Effector memory CD4-positive, alpha-beta T cell (primary cell): ENCODE data around the gene PDE3A.

Experiments used
- DNase-seq, 3 donors: peaks; one replicate each; pipeline ENCODE4 v3.0.0-alpha.2; 2020
- H3K27ac ChIP-seq: 2 replicates; pipeline ENCODE4 v1.7.0; 2013; ENCODE audit warnings: mild to moderate bottlenecking, low read length, moderate library complexity; ENCODE audit not compliant: insufficient read depth, poor library complexity, severe bottlenecking
- H3K27me3 ChIP-seq: replicated peaks from 2 replicates; pipeline ENCODE4 v1.7.0; 2013; ENCODE audit warnings: mild to moderate bottlenecking, low read length; ENCODE audit not compliant: insufficient read depth, control insufficient read depth, poor library complexity, severe bottlenecking
- H3K36me3 ChIP-seq: 2 replicates; pipeline ENCODE4 v1.7.0; 2013; ENCODE audit warnings: mild to moderate bottlenecking, low read length, moderate library complexity; ENCODE audit not compliant: control insufficient read depth, insufficient read depth
- H3K4me1 ChIP-seq: 2 replicates; pipeline ENCODE4 v1.7.0; 2013; ENCODE audit warnings: low read length, mild to moderate bottlenecking; ENCODE audit not compliant: control insufficient read depth, insufficient read depth, poor library complexity, severe bottlenecking
- H3K4me3 ChIP-seq: 2 replicates; pipeline ENCODE4 v1.7.0; 2013; ENCODE audit warnings: low read length, low read depth, mild to moderate bottlenecking; ENCODE audit not compliant: insufficient read depth, poor library complexity, severe bottlenecking
- H3K9me3 ChIP-seq: 2 replicates; pipeline ENCODE4 v1.7.0; 2013; ENCODE audit warnings: mild to moderate bottlenecking, low read length, moderate library complexity; ENCODE audit not compliant: control insufficient read depth

Gene PDE3A

DNA sequence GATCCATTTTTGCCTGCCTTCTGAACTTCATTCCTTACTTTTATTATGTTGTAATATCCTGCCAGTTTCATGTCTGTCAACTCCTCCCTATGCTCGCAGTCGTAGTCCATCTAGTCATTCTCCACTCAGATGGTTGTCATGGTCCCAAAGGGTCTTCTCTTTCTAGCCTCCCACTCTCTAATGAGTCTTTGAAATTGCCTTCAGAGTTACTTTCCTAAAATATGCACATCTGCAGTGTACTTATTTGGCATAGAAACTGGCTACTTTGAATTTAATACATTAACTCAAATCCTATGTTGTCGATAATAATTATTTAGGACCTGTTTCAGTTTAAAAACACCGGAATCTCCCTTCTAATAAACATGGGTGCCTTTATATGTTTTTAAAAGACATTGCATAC lies 101.0 kb downstream of the PDE3A start:
- H3K4me1 ChIP-seq, result no peaks in the 10 kb centered on the region
- no peaks in the 10 kb centered on the region for H3K9me3 ChIP-seq
- no peaks in the 10 kb centered on the region for H3K27me3 ChIP-seq
- no peaks in the 10 kb centered on the region for H3K36me3 ChIP-seq
- no peak overlapping the region for H3K4me3 ChIP-seq
- H3K27ac ChIP-seq, result no peak overlapping the region
- DNase-seq, result no peak

DNA sequence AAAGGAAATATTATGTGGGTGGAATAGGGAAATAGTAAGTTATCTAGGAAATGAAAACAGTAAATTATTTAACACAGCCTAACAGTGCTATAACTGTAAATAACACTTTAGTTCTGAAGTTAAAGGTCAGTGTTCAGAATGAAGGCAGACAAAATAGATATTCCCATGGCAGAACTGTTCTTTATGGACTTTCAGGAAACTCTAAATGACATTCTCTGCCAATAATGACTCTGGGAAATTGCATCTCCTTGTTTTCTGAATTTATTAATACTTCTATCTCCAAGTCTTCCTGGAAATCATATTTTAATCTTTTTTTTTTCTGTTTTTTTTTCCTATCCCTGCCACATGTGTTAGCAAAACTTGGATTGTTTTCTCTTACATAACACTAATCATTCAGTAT lies 101.4 kb downstream of the PDE3A start:
- no peak for DNase-seq
- H3K27me3 ChIP-seq, result no peaks in the 10 kb centered on the region
- no peaks in the 10 kb centered on the region for H3K4me1 ChIP-seq
- no peaks in the 10 kb centered on the region for H3K36me3 ChIP-seq
- no peak overlapping the region for H3K27ac ChIP-seq
- no peak overlapping the region for H3K4me3 ChIP-seq
- H3K9me3 ChIP-seq, result no peaks in the 10 kb centered on the region

DNA sequence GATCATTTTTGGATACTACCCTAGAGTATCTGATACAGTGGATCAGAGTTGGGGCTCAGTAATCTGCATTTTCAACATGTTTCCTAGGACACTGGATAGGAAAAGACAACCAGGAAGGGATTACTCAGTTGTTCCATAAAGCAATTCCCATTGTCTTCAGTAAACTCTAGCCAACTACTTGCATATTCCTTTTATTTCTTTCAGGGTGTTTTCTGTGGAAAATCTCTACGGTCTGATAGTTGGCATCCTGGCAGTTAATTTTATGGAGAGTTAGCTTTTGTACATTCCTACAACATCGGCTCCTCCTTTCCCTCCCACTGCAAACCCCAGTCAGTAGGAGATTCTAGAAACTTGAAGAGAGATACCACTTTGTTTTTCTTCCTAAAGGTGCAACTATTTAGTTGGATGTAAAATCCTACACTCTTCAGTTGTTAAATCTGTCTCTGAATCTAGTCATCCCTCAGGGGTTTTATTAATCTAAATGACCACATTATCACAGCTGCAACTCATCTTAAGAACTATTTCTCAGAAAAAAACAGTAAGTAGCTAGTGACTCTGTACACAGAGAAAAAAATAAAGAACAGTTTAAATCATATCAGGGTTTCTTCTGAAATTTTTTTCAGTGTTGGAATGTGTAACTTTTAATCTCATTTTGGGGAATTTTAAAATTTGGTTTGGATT lies 103.9 kb downstream of the PDE3A start:
- DNase-seq, result no peak
- no peaks in the 10 kb centered on the region for H3K27me3 ChIP-seq
- H3K4me1 ChIP-seq, result no peaks in the 10 kb centered on the region
- no peaks in the 10 kb centered on the region for H3K36me3 ChIP-seq
- no peak overlapping the region for H3K4me3 ChIP-seq
- no peak overlapping the region for H3K27ac ChIP-seq
- H3K9me3 ChIP-seq, result no peaks in the 10 kb centered on the region

DNA sequence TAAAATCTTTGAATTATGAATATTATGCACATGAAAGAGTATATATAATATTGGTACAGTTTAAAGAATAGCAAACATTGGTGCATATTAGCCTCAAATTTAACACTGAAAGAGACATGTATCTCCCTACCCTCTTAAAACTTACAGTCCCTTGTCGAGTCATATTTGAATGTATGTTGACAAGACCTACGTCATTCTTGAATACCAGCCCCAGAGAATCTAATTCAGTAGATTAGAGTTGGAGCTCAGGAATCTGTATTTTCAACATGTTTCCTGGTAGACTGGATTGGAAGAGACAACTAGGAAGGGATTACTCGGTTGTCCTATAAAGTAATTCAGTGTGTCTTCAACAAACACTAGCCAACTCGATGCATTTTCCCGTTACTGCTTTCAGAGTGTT lies 104.8 kb downstream of the PDE3A start:
- no peak overlapping the region for H3K4me3 ChIP-seq

DNA sequence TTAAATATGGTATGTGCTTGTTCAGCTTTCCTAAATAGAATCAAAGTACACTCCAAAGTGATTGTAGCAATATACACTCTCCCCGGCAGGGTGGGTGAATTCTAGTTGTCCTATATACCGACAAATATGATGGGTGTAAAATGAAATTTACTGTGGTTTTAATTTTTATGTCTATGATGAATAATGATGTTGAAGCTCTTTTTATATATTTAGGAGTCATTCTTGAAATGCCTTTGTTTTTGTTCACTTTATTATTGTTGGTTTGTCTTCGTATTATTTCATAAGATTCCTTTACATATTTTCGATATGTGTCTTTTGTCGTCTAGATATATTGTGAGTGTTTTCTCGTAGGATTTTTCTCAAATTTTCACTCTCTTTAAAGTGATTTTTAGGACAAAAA lies 105.7 kb downstream of the PDE3A start:
- H3K4me3 ChIP-seq, result no peak overlapping the region
- no peaks in the 10 kb centered on the region for H3K9me3 ChIP-seq
- DNase-seq, result no peak
- no peaks in the 10 kb centered on the region for H3K4me1 ChIP-seq
- H3K27ac ChIP-seq, result no peak overlapping the region
- H3K36me3 ChIP-seq, result no peaks in the 10 kb centered on the region
- no peaks in the 10 kb centered on the region for H3K27me3 ChIP-seq

More for the DNA sequence above, 104.8 kb downstream of the PDE3A start:
- no peaks in the 10 kb centered on the region for H3K4me1 ChIP-seq
- H3K36me3 ChIP-seq, result no peaks in the 10 kb centered on the region
- H3K27me3 ChIP-seq, result no peaks in the 10 kb centered on the region
- H3K9me3 ChIP-seq, result no peaks in the 10 kb centered on the region
- no peak overlapping the region for H3K27ac ChIP-seq
- no peak for DNase-seq

DNA sequence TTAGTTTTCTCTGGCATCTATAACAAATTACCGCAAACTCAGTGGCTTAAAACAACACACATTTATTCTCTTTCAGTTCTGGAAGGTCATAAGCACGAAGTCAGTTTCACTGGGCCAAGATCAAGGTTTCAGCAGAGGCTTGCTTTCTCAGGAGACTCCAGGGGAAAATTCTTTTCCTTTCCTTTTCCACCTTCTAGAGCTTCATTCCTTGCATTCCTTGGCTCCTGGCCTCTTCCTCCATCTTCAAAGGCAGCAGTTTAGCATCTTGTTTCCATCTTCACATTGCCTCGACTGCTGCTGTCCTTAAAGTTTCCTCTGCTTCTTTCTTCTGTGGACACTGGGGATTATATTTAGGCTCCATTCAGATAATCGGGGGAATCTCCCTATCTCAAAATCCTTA lies 106.1 kb downstream of the PDE3A start:
- no peak overlapping the region for H3K27ac ChIP-seq
- H3K9me3 ChIP-seq, result no peaks in the 10 kb centered on the region
- H3K4me1 ChIP-seq, result no peaks in the 10 kb centered on the region
- H3K36me3 ChIP-seq, result no peaks in the 10 kb centered on the region
- H3K4me3 ChIP-seq, result no peak overlapping the region
- no peak for DNase-seq
- no peaks in the 10 kb centered on the region for H3K27me3 ChIP-seq

DNA sequence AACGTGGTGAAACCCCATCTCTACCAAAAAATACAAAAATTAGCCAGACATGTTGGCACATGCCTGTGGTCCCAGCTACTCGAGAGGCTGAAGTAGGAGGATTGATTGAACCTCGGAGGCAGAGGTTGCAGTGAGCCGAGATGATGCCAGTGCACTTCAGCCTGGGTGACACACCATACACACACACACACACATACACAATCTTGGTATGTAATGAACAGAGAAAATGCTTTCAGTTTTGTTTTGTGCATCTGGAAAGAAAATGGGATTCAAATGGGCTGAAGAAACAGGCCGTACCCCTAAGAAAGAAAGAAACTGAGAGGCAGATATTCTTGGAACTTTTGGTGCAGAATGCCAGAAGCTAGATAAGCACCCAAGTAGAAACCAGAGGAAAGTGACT lies 107.2 kb downstream of the PDE3A start:
- Histone ChIP-seq H3K9me3 (no peaks in the 10 kb centered on the region), H3K4me3 (no peak overlapping the region), H3K27ac (no peak overlapping the region), H3K27me3 (no peaks in the 10 kb centered on the region), H3K4me1 (no peaks in the 10 kb centered on the region), H3K36me3 (no peaks in the 10 kb centered on the region)
- no peak for DNase-seq

DNA sequence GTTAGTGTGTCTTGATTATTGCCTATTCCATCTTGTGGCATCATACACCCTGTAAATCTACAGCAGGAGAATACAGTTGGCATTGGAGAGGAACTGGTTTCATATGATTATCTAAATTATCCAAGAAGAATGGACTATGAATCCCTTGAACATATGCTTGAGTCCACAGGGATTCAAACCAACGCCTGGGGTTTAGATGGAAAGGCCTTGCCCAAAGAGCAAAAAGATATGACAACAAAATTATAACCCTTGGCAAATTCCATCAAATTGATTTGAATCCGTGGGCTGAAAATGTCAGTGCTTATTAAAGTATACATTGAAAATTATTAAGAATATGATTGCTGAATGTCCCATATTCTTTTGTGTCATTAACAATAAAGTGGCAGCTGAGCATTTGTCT lies 108.2 kb downstream of the PDE3A start:
- no peaks in the 10 kb centered on the region for H3K27me3 ChIP-seq
- DNase-seq, result no peak
- no peaks in the 10 kb centered on the region for H3K36me3 ChIP-seq
- no peaks in the 10 kb centered on the region for H3K4me1 ChIP-seq
- H3K9me3 ChIP-seq, result no peaks in the 10 kb centered on the region
- no peak overlapping the region for H3K4me3 ChIP-seq
- H3K27ac ChIP-seq, result no peak overlapping the region

DNA sequence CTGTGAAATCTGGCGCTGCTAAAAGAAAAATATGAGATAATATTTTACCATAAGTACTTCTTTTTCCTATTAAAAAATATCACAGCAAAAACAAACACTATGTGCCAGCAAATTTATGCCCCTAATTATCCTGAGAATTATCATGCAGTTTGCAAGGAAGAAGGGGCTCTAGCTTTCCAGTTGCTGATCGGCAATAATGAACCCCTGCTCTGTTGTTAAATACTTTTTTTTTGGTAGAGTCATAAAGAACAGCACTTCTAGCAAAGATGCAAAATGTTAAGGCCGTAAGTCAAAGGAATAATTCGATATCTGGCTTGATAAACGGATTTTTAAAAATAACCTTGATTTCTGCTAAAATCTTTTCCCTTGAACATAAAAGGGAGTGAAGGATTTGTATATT lies 108.9 kb downstream of the PDE3A start:
- no peak overlapping the region for H3K4me3 ChIP-seq
- no peaks in the 10 kb centered on the region for H3K4me1 ChIP-seq
- no peaks in the 10 kb centered on the region for H3K27me3 ChIP-seq
- DNase-seq, result no peak
- no peak overlapping the region for H3K27ac ChIP-seq
- no peaks in the 10 kb centered on the region for H3K36me3 ChIP-seq
- H3K9me3 ChIP-seq, result no peaks in the 10 kb centered on the region

DNA sequence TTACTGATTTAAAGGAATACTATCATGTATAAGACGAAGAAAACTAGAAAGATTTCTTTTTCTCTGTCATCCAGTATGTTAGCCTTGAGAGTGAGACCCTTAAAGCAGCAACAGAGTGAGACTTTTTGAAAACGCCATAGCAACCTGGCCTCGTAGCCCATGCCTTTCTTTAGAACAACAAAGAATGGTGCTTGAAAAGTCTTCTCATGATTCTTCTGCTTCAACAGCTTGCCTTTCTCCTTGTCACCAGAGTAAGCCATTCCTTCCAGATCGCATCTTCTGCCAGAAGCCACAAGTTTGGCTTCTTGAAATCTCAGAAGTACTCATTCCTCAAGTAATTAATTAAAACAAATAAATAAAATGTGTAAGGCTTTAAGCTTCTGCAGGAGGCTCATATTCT lies 109.3 kb downstream of the PDE3A start:
- Histone ChIP-seq H3K9me3 (no peaks in the 10 kb centered on the region), H3K27me3 (no peaks in the 10 kb centered on the region), H3K4me1 (no peaks in the 10 kb centered on the region), H3K4me3 (no peak overlapping the region), H3K27ac (no peak overlapping the region), H3K36me3 (no peaks in the 10 kb centered on the region)
- no peak for DNase-seq
